A549 treated with DMSO at 1 μM for 4 hours (cell line): Measurements from ENCODE around the gene RHOB. TPM values are rescaled to one million over a fixed set of nuclear protein-coding genes. Genes with fewer than 3 reads are reported as not detected.

Source experiments
- total RNA-seq: library from RNA; stranded (reverse); fragments of 200-300 nt; extraction: Qiagen RNA extraction; gene quantifications from 5 replicates; pipeline ENCODE4 v1.2.3, GENCODE V29; 2022; ENCODE audit warnings: low read depth

RHOB gene
- 115 to 198 TPM (median 181 TPM) in 5 replicates for total RNA-seq

DNA sequence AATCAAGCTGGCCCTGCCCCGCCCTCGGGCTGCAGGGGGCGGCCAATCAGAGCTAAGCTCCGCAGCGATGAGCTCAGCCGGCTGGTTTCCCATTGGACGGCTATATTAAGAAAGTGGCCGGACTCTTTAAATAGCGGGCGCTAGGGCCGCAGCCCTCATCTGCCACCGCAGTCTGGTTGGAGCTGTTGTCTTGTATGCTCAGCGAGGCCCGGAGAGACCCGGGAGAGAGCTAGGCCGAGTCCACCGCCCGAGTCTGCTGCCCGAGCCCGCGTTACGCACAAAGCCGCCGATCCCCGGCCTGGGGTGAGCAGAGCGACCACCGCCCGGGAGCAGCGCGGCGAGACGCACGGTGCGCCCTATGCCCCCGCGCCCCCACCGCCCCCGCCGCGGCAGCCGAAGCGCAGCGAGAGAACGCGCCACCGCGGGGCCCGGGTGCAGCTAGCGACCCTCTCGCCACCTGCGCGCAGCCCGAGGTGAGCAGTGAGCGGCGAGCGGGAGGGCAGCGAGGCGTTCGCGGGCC lies at the start of gene RHOB:
TSS of gene RHOB (plus strand) at position 158 of the 520 bp plus-strand sequence. CDS start 392 bp downstream, outside the sequence.

Other genes with a start within 250 kb of the RHOB start
- gene SDC1, start 221.9 kb upstream of the RHOB start, total RNA-seq = 172 to 222 TPM (median 186 TPM) in 5 replicates
- gene PUM2, start 96.2 kb upstream of the RHOB start, total RNA-seq = 41.0 to 58.5 TPM (median 51.5 TPM) in 5 replicates
- gene HS1BP3, start 204.0 kb downstream of the RHOB start, total RNA-seq = 37.7 to 44.3 TPM (median 39.4 TPM) in 5 replicates
- 0.02 to 0.05 TPM (median 0.05 TPM) in 5 replicates for gene GDF7, start 220.1 kb downstream of the RHOB start, total RNA-seq